ENCODE data around the gene RASGRP1.

RASGRP1 gene

GRCh38 chr15:38564557-38565286 lies at the start of gene RASGRP1:
TSS of gene RASGRP1 (minus strand) at chr15:38564814. CDS start at chr15:38564628, 186 bp downstream.
- H3K27ac ChIP-seq: no peak within 1 kb of the TSS
- TF ChIP-seq, protein P1, sequence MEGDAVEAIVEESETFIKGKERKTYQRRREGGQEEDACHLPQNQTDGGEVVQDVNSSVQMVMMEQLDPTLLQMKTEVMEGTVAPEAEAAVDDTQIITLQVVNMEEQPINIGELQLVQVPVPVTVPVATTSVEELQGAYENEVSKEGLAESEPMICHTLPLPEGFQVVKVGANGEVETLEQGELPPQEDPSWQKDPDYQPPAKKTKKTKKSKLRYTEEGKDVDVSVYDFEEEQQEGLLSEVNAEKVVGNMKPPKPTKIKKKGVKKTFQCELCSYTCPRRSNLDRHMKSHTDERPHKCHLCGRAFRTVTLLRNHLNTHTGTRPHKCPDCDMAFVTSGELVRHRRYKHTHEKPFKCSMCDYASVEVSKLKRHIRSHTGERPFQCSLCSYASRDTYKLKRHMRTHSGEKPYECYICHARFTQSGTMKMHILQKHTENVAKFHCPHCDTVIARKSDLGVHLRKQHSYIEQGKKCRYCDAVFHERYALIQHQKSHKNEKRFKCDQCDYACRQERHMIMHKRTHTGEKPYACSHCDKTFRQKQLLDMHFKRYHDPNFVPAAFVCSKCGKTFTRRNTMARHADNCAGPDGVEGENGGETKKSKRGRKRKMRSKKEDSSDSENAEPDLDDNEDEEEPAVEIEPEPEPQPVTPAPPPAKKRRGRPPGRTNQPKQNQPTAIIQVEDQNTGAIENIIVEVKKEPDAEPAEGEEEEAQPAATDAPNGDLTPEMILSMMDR (conservative IDR thresholded peaks at IDR 0.05): no peak

- TF ChIP-seq, protein P1 (conservative IDR thresholded peaks at IDR 0.05): no peak
Measured at GRCh38 chr15:38613085-38613484, 48.5 kb upstream of the RASGRP1 start.

DNA sequence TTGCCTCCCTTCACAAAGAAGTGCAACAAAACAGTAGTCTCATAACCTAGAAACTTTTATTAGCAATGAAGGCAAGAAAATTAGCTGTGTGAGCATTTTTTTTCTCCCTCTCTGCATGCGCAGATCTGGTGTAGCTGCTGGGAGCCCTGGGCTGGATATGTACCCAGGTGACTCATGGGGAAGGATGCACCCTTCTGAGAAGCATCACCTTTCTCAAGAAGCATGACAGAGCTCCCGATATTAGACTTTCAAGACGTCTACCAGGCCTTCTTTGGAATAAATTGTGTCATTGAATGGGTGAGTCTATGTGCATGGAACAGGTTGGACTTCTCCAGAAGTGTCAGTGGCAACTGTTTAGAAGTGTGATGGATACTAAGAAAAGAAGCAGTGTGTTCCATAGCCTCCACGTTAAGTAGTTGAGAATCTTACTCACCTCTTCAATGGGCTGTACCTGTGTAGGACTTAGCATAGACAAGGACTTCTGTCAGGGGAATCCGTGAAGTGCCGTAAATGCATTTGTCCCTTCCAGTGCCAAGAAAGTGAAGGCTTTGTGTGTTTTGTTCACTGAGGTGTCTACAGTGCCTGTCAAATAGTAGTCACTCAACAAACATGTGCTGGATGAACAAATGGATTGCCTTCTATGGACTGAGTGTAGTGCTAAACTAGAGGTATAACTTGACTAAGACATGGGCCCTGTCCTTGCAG lies 47.7 kb upstream of the RASGRP1 start:
- TF ChIP-seq, protein P1 (conservative IDR thresholded peaks at IDR 0.05): no peak

More at GRCh38 chr15:38613085-38613484, 48.5 kb upstream of the RASGRP1 start:
- H3K27ac ChIP-seq: no peak overlapping the region

GRCh38 chr15:38611228-38611627 lies 46.6 kb upstream of the RASGRP1 start:
- H3K27ac ChIP-seq: no peak overlapping the region
- TF ChIP-seq, protein P1 (conservative IDR thresholded peaks at IDR 0.05): no peak

More for the DNA sequence above, 47.7 kb upstream of the RASGRP1 start:
- H3K27ac ChIP-seq: no peak overlapping the region

- no peak overlapping the region for H3K27ac ChIP-seq
- TF ChIP-seq, protein P1 (conservative IDR thresholded peaks at IDR 0.05): no peak
Measured at GRCh38 chr15:38610748-38611147, 46.1 kb upstream of the RASGRP1 start.

DNA sequence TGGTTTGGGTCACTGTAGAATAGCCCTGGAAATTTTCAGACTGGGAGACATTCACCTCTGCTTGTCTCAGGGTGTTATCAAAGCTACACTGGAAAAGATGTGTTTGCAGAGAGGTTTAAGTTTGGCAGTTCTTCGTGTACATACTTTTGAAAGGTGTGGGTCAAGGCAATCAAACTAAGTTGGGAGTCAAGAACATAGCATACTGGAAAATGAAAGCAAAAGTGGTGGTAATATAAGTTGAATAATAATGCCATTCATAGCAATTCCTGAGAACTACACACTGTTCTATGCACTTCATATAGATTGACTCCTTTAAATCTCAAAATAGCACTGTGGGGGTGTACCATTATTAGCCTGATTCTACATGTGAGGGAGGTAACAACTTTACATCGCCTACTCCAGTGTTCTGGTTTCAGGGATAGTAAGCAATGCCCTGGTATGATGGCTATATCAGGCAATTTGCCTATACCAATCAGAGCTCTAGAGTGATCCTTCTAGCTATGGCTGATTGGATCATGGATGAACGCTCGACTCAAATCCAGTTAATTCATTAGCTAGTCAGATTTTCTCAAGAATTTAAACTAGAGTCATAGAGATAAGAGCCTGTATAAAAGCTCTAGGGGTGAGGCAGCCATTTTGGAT lies 44.6 kb upstream of the RASGRP1 start:
- TF ChIP-seq, protein P1 (conservative IDR thresholded peaks at IDR 0.05): no peak
- no peak overlapping the region for H3K27ac ChIP-seq

DNA sequence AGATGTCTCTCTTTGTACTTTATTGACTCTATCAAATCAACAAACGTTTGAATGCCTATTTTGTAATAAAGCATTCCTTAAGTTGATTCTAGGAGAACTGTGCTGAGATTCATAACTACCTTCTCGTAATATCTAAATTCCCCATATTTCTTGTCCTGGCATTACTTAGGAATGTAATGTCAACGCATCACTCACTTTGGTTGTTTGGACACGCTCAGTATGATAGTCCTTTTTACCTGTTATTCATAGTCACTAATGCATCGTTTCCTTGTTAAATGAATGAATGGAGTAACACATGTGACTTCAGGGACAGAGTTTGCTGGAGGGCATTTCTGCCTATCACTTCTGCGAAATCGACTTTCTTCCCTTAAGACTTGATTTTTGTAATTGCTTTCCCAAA lies 44.1 kb upstream of the RASGRP1 start:
- no peak overlapping the region for H3K27ac ChIP-seq
- TF ChIP-seq, protein P1 (conservative IDR thresholded peaks at IDR 0.05): no peak

Measured in VCaP (cell line).